SK-N-SH (cell line): ENCODE measurements around the gene OR6X1. TPM values are rescaled to one million over a fixed set of nuclear protein-coding genes. Genes with fewer than 3 reads are reported as not detected.

Experiments
- CTCF ChIA-PET: fragments of 300-600, 350-600 bp; formaldehyde crosslinking; extraction: SDS; loops from one replicate; lab custom pipeline; 2021; lab: Yijun Ruan, JAX
- POLR2A ChIA-PET: fragments of 350-600 bp; sonication (Branson Sonifier 250); formaldehyde crosslinking; extraction: SDS; loops from one replicate; lab custom pipeline; 2020; ENCODE audit warnings: antibody characterized with exemption, inconsistent platforms; lab: Yijun Ruan, JAX
- DNase-seq: peaks from one replicate; pipeline ENCODE4 v3.0.0; 2012
- H2AFZ ChIP-seq: fragments of 200-600 bp; sonication (generic); 2 replicates; pipeline ENCODE4 v1.8.1; 2016; ENCODE audit warnings: antibody characterized with exemption, mild to moderate bottlenecking, low read depth
- H3F3A ChIP-seq: fragments of 200-600 bp; sonication (generic); replicated peaks from 2 replicates; pipeline ENCODE3; 2016; ENCODE audit warnings: antibody characterized with exemption, mild to moderate bottlenecking; ENCODE audit not compliant: insufficient read depth
- H3K27ac ChIP-seq, 2 experiments: fragments of 200-500 bp in 1 of 2; fragments of 200-600 bp in 1 of 2; sonication (Bioruptor generic) in 1 of 2; sonication (generic), shearing (Covaris generic) in 1 of 2; 2 replicates each; pipeline versions ENCODE4 v1.5.1 to v1.6.1; 2014 to 2016; ENCODE audit warnings: low read depth in 2 of 2, inconsistent platforms in 1 of 2, low read length in 1 of 2, mild to moderate bottlenecking in 1 of 2, mixed read lengths in 1 of 2
- H3K27me3 ChIP-seq: fragments of 200-600 bp; sonication (generic), shearing (Covaris generic); 2 replicates; pipeline ENCODE4 v1.6.1; 2016; ENCODE audit warnings: mixed run types; ENCODE audit not compliant: insufficient read depth
- H3K36me3 ChIP-seq, 2 experiments: fragments of 200-500 bp in 1 of 2; fragments of 200-600 bp in 1 of 2; sonication (Bioruptor generic) in 1 of 2; sonication (generic) in 1 of 2; replicated peaks in 1 of 2; 2 replicates each; pipeline versions ENCODE3 to v1.5.1; 2014 to 2016; ENCODE audit warnings: low read length in 1 of 2, mild to moderate bottlenecking in 1 of 2; ENCODE audit not compliant: insufficient read depth in 2 of 2, control insufficient read depth in 1 of 2
- H3K4me1 ChIP-seq, 2 experiments: fragments of 200-500 bp in 1 of 2; fragments of 200-600 bp in 1 of 2; sonication (Bioruptor generic) in 1 of 2; sonication (generic), shearing (Covaris generic) in 1 of 2; 2 replicates each; pipeline versions ENCODE4 v1.5.1 to v1.6.1; 2014 to 2016; ENCODE audit warnings: low read depth in 1 of 2, low read length in 1 of 2, mixed run types in 1 of 2; ENCODE audit not compliant: insufficient read depth in 2 of 2, control insufficient read depth in 1 of 2
- H3K4me2 ChIP-seq: fragments of 200-600 bp; sonication (generic), shearing (Covaris generic); 2 replicates; pipeline ENCODE4 v1.6.1; 2017; ENCODE audit warnings: mixed run types
- H3K4me3 ChIP-seq, 2 experiments: fragments of 200-500 bp in 1 of 2; fragments of 200-600 bp in 1 of 2; sonication (Bioruptor generic) in 1 of 2; sonication (generic), shearing (Covaris generic) in 1 of 2; 2 replicates each; pipeline versions ENCODE4 v1.5.1 to v1.8.1; 2014 to 2016; ENCODE audit warnings: low read depth in 2 of 2, inconsistent platforms in 1 of 2, low read length in 1 of 2, mild to moderate bottlenecking in 1 of 2, mixed read lengths in 1 of 2, moderate library complexity in 1 of 2
- H3K79me2 ChIP-seq: fragments of 200-600 bp; sonication (generic); 2 replicates; pipeline ENCODE4 v1.8.1; 2017; ENCODE audit warnings: mild to moderate bottlenecking; ENCODE audit not compliant: insufficient read depth
- H3K9ac ChIP-seq: fragments of 200-600 bp; sonication (generic); 2 replicates; pipeline ENCODE4 v1.6.1; 2017; ENCODE audit warnings: mixed run types
- H3K9me2 ChIP-seq: fragments of 200-600 bp; sonication (generic); 2 replicates; pipeline ENCODE4 v1.6.1; 2017; ENCODE audit warnings: mixed run types
- H3K9me3 ChIP-seq: fragments of 200-600 bp; sonication (generic); 2 replicates; pipeline ENCODE4 v1.6.1; 2017; ENCODE audit warnings: mixed run types, mild to moderate bottlenecking, moderate library complexity
- H4K20me1 ChIP-seq: fragments of 200-600 bp; sonication (generic); 2 replicates; pipeline ENCODE4 v1.6.1; 2017; ENCODE audit warnings: mild to moderate bottlenecking, mixed run types; ENCODE audit not compliant: insufficient read depth
- FOSL2 ChIP-seq: IDR thresholded peaks from 2 replicates; pipeline ENCODE4 v1.4.0; 2012; ENCODE audit warnings: low read depth, mild to moderate bottlenecking, moderate library complexity, borderline replicate concordance
- FOXJ3 ChIP-seq: sonication (generic); formaldehyde crosslinking; IDR thresholded peaks from 2 replicates; pipeline ENCODE4 v1.5.1; 2020; ENCODE audit warnings: mild to moderate bottlenecking, missing genetic modification reagents
- GATA2 ChIP-seq: sonication (generic); formaldehyde crosslinking; IDR thresholded peaks from 2 replicates; pipeline ENCODE4 v1.5.0; 2020; ENCODE audit warnings: mild to moderate bottlenecking, missing genetic modification reagents
- JUND ChIP-seq: IDR thresholded peaks from 2 replicates; pipeline ENCODE4 v1.4.0; 2012
- NFIC ChIP-seq: IDR thresholded peaks from 2 replicates; pipeline ENCODE4 v1.4.0; 2012; ENCODE audit warnings: borderline replicate concordance
- POLR2AphosphoS5 ChIP-seq: IDR thresholded peaks from 2 replicates; pipeline ENCODE4 v1.6.1; 2012; ENCODE audit warnings: low read depth, low read length
- RAD21 ChIP-seq: IDR thresholded peaks from 2 replicates; pipeline ENCODE4 v1.6.1; 2012; ENCODE audit warnings: mild to moderate bottlenecking, low read length
- RCOR1 ChIP-seq: fragments of 150-350 bp; IDR thresholded peaks from 2 replicates; pipeline ENCODE4 v1.6.1; 2017; ENCODE audit warnings: antibody characterized with exemption, low read length
- REST ChIP-seq: IDR thresholded peaks from 2 replicates; pipeline ENCODE4 v1.6.1; 2012; ENCODE audit warnings: mild to moderate bottlenecking, low read depth, low read length, moderate library complexity
- RXRA ChIP-seq: IDR thresholded peaks from 2 replicates; pipeline ENCODE4 v1.4.0; 2012; ENCODE audit warnings: low read depth, mild to moderate bottlenecking, borderline replicate concordance
- TCF12 ChIP-seq: IDR thresholded peaks from 2 replicates; pipeline ENCODE4 v1.4.0; 2012
- USF1 ChIP-seq: IDR thresholded peaks from 2 replicates; pipeline ENCODE4 v1.4.0; 2012; ENCODE audit warnings: low read depth, borderline replicate concordance
- YY1 ChIP-seq: IDR thresholded peaks from 2 replicates; pipeline ENCODE4 v1.4.0; 2012; ENCODE audit warnings: low read depth, mild to moderate bottlenecking
- polyA plus RNA-seq, 3 experiments: library from polyadenylated mRNA; depleted of rRNA; stranded (reverse); fragments of >200 nt; gene quantifications; 2 replicates each; pipeline ENCODE4 v1.2.3, GENCODE V29; 2012

The OR6X1 gene
- polyA plus RNA-seq, 1 of the 3 experiments (the other 2 are of a cell fraction) = not detected

- Histone ChIP-seq H3K9me2 (no peaks in the 10 kb centered on the region), H3K4me3 (no peak overlapping the region), H3K4me1 (no peaks in the 10 kb centered on the region), H3F3A (no peaks in the 10 kb centered on the region), H2AFZ (no peak overlapping the region), H3K4me2 (no peak overlapping the region), H3K79me2 (no peaks in the 10 kb centered on the region), H3K9me3 (no peaks in the 10 kb centered on the region), H3K27me3 (peaks cover 15% of the 10 kb centered on the region; the same call in 1 of the 2 replicates), H3K36me3 (no peaks in the 10 kb centered on the region), H4K20me1 (no peaks in the 10 kb centered on the region), H3K9ac (no peak overlapping the region), H3K27ac (no peak overlapping the region)
- POLR2A ChIA-PET = no interaction called here
- DNase-seq = no peak
- CTCF ChIA-PET = interaction anchor here (0.7 to 1.3 kb wide), 2 partner anchors 20 to 148 kb away, joined by 3 read pairs; no protein-coding TSS in a partner anchor
- TF ChIP-seq RCOR1 (no peak), JUND (no peak), FOXJ3 (no peak), RXRA (no peak), GATA2 (CRISPR knock-in tag) (no peak), NFIC (no peak), REST (no peak), FOSL2 (no peak), USF1 (no peak), RAD21 (no peak)
Measured at GRCh38 chr11:123755344-123755743, 1.0 kb upstream of the OR6X1 start.

- Histone ChIP-seq H4K20me1 (no peaks in the 10 kb centered on the region), H3K27me3 (peaks cover 15% of the 10 kb centered on the region; the same call in 1 of the 2 replicates), H3K79me2 (no peaks in the 10 kb centered on the region), H3K9ac (no peak overlapping the region), H3K4me2 (no peak overlapping the region), H3K9me3 (no peaks in the 10 kb centered on the region), H3K27ac (no peak overlapping the region), H3K9me2 (no peaks in the 10 kb centered on the region), H3K4me3 (no peak overlapping the region), H3F3A (no peaks in the 10 kb centered on the region), H3K36me3 (no peaks in the 10 kb centered on the region), H3K4me1 (no peaks in the 10 kb centered on the region), H2AFZ (no peak overlapping the region)
- TF ChIP-seq USF1 (no peak), YY1 (no peak), POLR2AphosphoS5 (no peak), TCF12 (no peak)
- CTCF ChIA-PET = no interaction called here
- DNase-seq = no peak
- POLR2A ChIA-PET = no interaction called here
Measured at GRCh38 chr11:123753110-123753509, 1.2 kb downstream of the OR6X1 start.
